Measurements from ENCODE around the gene DNAH3. TPM values are rescaled to one million over a fixed set of nuclear protein-coding genes. Genes with fewer than 3 reads are reported as not detected.

The DNAH3 gene
- total RNA-seq, 4 donors from 2014 or later: 0.66 TPM; not detected in 3

GRCh38 chr16:21179983-21180365 is 29.3 kb upstream of the DNAH3 start:
- TF ChIP-seq CTCF (IDR thresholded peaks at IDR 0.05; ENCODE audit: low read depth): no peak

DNA sequence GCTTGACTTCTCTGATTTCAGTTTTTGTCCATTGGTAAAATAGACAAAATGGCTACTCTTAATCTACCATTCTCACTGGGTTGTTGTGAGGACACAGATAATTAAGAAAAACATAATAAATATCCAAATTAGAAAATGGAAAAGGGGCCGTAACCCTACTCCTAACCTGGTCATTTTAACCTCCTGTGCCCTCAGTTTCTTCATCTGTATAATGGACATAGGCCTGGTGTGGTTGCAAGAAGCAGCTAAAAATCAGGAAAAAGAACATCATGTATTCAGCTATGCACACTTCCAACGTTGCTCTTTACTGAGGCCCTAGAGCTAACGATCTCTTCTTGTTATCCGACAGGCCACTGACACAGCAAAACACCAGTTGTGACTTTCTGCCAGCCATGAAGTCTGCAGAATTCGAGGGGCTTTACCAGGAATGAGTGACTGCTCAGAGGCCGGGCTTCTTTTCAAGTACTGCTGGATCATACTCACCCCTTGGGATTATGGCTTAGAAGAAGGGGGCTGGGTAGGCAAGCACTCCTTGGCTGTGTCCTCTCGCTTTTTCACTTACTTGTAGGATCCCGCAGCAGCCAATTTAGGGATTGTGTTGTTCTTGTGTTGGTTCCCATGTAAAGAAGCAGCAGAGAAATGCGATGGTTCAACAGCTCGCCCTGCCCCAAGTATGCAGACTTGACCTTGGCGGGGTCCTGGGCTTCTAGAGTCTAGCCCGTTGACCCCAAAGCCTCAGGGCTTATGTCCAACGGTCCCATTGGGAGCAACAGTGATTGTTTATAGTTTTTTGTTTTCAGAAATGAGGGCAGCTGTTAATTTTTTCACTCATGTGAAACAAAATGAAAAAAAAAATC is 28.7 kb upstream of the DNAH3 start:
- TF ChIP-seq CTCF (IDR thresholded peaks at IDR 0.05; ENCODE audit: low read depth): no peak

DNA sequence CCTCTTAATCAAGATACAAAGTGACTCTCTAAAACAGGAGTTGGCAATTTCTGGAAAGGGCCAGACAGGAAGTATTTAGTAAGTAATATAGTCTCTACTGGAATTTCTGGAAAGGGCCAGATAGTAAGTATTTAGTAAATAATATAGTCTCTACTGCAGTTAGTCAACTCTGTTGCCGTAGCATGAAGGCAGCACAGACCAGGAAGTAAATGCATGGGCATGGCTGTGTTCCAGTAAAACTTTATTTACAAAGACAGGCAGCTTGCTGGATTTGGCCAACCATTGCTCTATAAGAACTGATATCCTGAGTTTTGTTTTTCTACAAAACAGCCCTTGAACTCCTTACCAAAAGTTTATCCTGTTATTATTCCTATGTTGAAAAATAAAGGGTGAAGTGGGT is 24.8 kb upstream of the DNAH3 start:
- TF ChIP-seq CTCF (IDR thresholded peaks at IDR 0.05; ENCODE audit: low read depth): no peak

DNA sequence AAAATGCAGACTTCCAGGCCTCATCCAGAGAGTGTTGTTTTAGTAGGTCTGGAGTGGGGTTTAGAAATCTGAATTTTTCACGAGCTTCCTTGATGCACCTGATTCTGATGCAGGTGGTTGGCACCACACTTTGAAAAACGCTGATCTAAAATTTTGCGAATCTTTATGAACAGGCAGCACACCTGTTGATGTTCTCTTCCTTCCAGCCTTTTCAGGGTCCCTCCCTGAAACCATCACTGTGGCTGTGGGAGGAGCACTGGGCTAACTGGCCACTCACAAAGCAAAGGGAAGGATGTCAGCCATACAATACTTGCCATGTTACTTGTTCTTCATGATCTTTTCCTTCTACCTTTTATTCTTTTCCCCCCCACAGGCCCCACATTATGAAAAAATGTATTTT is 22.0 kb upstream of the DNAH3 start:
- TF ChIP-seq CTCF (IDR thresholded peaks at IDR 0.05; ENCODE audit: low read depth): no peak

DNA sequence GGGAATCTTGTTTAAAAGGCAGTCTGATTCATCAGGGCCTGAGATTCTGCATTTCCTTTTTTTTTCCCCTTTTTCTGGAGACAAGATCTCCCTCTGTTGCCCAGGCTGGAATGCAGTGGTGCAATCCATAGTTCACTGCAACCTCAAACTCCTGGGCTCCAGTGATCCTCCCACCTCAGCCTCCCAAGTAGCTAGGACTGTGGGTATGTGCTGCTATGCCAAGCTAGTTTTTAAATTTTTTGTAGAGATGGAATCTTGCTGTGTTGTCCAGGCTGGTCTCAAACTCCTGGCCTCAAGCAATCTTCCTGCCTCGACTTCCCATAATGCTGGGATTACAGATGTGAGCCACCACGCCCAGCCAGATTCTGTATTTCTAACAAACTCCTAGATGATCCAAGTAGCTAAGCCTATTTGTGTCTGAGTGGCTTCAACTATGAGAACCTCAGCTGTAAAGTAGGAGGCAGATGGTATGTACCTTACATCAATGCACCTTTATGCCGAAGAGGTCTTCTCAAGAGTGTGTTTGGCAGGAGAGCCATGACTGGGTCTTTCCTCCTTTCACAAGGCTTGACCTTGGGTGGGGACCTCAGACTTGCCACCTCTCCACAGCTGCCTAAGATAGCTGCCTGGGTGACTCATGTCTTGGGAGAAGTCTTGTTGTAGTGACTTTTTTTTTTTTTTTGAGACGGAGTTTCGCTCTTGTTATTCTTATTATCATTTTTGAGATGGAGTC is 18.8 kb upstream of the DNAH3 start:
- no peak for TF ChIP-seq CTCF (IDR thresholded peaks at IDR 0.05; ENCODE audit: low read depth)

DNA sequence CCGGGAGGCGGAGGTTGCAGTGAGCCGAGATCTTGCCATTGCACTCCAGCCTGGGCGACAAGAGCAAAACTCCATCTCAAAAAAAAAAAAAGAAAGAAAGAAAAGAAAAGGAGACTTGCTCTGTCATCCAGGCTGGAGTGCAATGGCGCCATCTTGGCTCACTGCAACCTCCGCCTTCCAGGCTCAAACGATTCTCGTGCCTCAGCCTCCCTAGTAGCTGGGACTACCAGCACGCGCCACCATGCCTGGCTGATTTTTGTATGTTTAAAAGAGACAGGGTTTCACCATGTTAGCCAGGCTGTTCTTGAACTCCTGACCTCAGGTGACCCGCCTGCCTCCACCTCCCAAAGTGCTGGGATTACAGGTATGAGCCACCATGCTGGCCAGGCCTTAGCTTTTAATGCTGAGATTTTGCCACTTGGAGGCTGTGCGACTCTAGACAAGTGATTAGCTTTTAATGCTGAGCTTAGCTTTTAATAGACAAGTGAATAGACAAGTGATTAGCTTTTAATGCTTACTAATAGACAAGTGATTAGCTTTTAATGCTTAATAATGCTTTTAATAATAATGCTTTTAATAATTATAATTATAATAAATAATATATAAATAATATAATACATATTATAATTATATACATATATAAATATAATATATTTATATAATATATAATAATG is 17.4 kb upstream of the DNAH3 start:
- no peak for TF ChIP-seq CTCF (IDR thresholded peaks at IDR 0.05; ENCODE audit: low read depth)

DNA sequence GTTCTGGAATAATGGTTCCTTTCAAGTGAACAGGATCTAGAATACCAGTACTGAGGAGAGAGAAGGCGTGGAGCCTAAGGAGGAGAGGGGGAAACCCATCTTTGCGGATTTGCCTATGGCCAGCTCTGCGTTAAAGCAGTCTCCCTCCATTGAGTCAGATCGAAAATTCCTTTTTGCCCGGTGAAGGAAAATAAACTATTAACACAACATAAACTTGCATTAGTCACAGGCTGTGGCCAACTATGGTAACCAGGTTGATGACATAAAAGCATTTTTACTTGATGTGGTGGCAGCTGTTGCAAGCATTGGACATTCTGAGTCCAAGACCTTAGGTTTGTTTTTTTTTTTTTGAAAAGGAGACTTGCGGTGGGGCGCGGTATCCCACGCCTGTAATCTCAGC is 16.7 kb upstream of the DNAH3 start:
- TF ChIP-seq CTCF (IDR thresholded peaks at IDR 0.05; ENCODE audit: low read depth): no peak
